NOMO-1 treated with dmso at 0.1 percent for 144 hours (cell line): ENCODE measurements around the gene BCS1L.

ENCODE experiments used
- DNase-seq: peaks from one replicate; lab custom pipeline; 2025; ENCODE audit not compliant: unreplicated experiment; lab: John Stamatoyannopoulos, UW

The BCS1L gene

GRCh38 chr2:218659258-218659987 is at the start of gene BCS1L, which contains the start of gene ZNF142:
Gene BCS1L, plus strand, starts transcription at chr2:218659683. Its CDS starts 1,305 bp downstream, at chr2:218660988.
Gene ZNF142, minus strand, starts transcription at chr2:218659623. Its CDS starts 3,194 bp downstream, at chr2:218656429.
- DNase-seq, result peak; percentile 94

GRCh38 chr2:218615868-218616315 is 43.6 kb upstream of the BCS1L start:
- no peak for DNase-seq

- DNase-seq, result no peak
These were observed 41.2 kb upstream of the BCS1L start for GRCh38 chr2:218618102-218618860.

- DNase-seq, result no peak
These were observed 38.5 kb upstream of the BCS1L start for GRCh38 chr2:218621007-218621406.

GRCh38 chr2:218622606-218623365 is 36.7 kb upstream of the BCS1L start:
- DNase-seq, result no peak

- no peak for DNase-seq
These were observed 36.1 kb upstream of the BCS1L start for GRCh38 chr2:218623366-218623705.

GRCh38 chr2:218626369-218626768 is 33.1 kb upstream of the BCS1L start:
- no peak for DNase-seq

GRCh38 chr2:218627939-218628338 is 31.5 kb upstream of the BCS1L start:
- no peak for DNase-seq

GRCh38 chr2:218631837-218632236 is 27.6 kb upstream of the BCS1L start:
- no peak for DNase-seq

- no peak for DNase-seq
These were observed 23.8 kb upstream of the BCS1L start for GRCh38 chr2:218635719-218636118.

GRCh38 chr2:218638372-218638771 is 21.1 kb upstream of the BCS1L start:
- no peak for DNase-seq

- DNase-seq, result no peak
These were observed 17.3 kb upstream of the BCS1L start for GRCh38 chr2:218642121-218642656.

GRCh38 chr2:218642786-218643185 is 16.7 kb upstream of the BCS1L start:
- DNase-seq, result no peak

GRCh38 chr2:218643751-218644310 is 15.7 kb upstream of the BCS1L start:
- DNase-seq, result no peak

GRCh38 chr2:218644721-218645120 is 14.8 kb upstream of the BCS1L start:
- DNase-seq, result no peak

- no peak for DNase-seq
These were observed 14.4 kb upstream of the BCS1L start for GRCh38 chr2:218645126-218645525.

- no peak for DNase-seq
These were observed 11.2 kb upstream of the BCS1L start for GRCh38 chr2:218648088-218648786.

- DNase-seq, result no peak
These were observed 10.7 kb upstream of the BCS1L start for GRCh38 chr2:218648787-218649100.

GRCh38 chr2:218655751-218656150 is 3.7 kb upstream of the BCS1L start:
- no peak for DNase-seq

- DNase-seq, result peak; percentile 19
These were observed 719 bp upstream of the BCS1L start for GRCh38 chr2:218658671-218659257.
